HG03432 (cell line): Measurements from ENCODE around the gene GSG1L.

Experiments
- ATAC-seq: cut with Tn5 transposase; IDR thresholded peaks from one replicate; pipeline ENCODE4 v1.9.1; 2021; ENCODE audit warnings: mild to moderate bottlenecking, moderate library complexity; ENCODE audit not compliant: unreplicated experiment

GSG1L gene

GRCh38 chr16:27862953-27863352, 200.6 kb downstream of the GSG1L start:
- ATAC-seq = no peak

- no peak for ATAC-seq
Observed at GRCh38 chr16:27860091-27860490, 203.4 kb downstream of the GSG1L start.

- ATAC-seq = no peak
Observed at GRCh38 chr16:27859020-27859419, 204.5 kb downstream of the GSG1L start.

- ATAC-seq = no peak
Observed at GRCh38 chr16:27853651-27854050, 209.9 kb downstream of the GSG1L start.

GRCh38 chr16:27853101-27853500, 210.4 kb downstream of the GSG1L start:
- ATAC-seq = no peak

- no peak for ATAC-seq
Observed at GRCh38 chr16:27852681-27853080, 210.8 kb downstream of the GSG1L start.

- ATAC-seq = no peak
Observed at GRCh38 chr16:27852116-27852515, 211.4 kb downstream of the GSG1L start.

- ATAC-seq = no peak
Observed at GRCh38 chr16:27851586-27851985, 211.9 kb downstream of the GSG1L start.

- ATAC-seq = no peak
Observed at GRCh38 chr16:27849621-27850020, 213.9 kb downstream of the GSG1L start.

- no peak for ATAC-seq
Observed at GRCh38 chr16:27847030-27847550, 216.4 kb downstream of the GSG1L start.

GRCh38 chr16:27844826-27845225, 218.7 kb downstream of the GSG1L start:
- no peak for ATAC-seq

GRCh38 chr16:27843800-27844199, 219.7 kb downstream of the GSG1L start:
- ATAC-seq = no peak

GRCh38 chr16:27841911-27842310, 221.6 kb downstream of the GSG1L start:
- ATAC-seq = no peak

- ATAC-seq = no peak
Observed at GRCh38 chr16:27841061-27841801, 222.3 kb downstream of the GSG1L start.

GRCh38 chr16:27840311-27841060, 223.0 kb downstream of the GSG1L start:
- ATAC-seq = no peak

GRCh38 chr16:27839419-27839818, 224.1 kb downstream of the GSG1L start:
- no peak for ATAC-seq

GRCh38 chr16:27838536-27839175, 224.9 kb downstream of the GSG1L start:
- no peak for ATAC-seq

- no peak for ATAC-seq
Observed at GRCh38 chr16:27829975-27830374, 233.5 kb downstream of the GSG1L start.

GRCh38 chr16:27828671-27829070, 234.8 kb downstream of the GSG1L start:
- ATAC-seq = no peak

- no peak for ATAC-seq
Observed at GRCh38 chr16:27827765-27828164, 235.7 kb downstream of the GSG1L start.

GRCh38 chr16:27826893-27827289, 236.6 kb downstream of the GSG1L start:
- ATAC-seq = no peak
